Stomach smooth muscle (tissue), 2 donors: ENCODE data around the gene LGALS9.
A peak's percentile ranks its signal among the peaks of the same experiment; 100 is the strongest.

ENCODE experiments used
- H3K27ac ChIP-seq: one replicate; pipeline ENCODE4 v1.7.0; 2013; ENCODE audit warnings: mild to moderate bottlenecking, low read length, inconsistent platforms
- H3K27me3 ChIP-seq, 2 donors: one replicate each; pipeline ENCODE4 v1.7.0; 2013; ENCODE audit warnings: low read length in 2 of 2; ENCODE audit not compliant: insufficient read depth in 2 of 2, control insufficient read depth in 1 of 2
- H3K36me3 ChIP-seq, 2 donors: one replicate each; pipeline ENCODE4 v1.7.0; 2013; ENCODE audit warnings: low read length in 2 of 2; ENCODE audit not compliant: control insufficient read depth in 2 of 2, insufficient read depth in 2 of 2
- H3K4me1 ChIP-seq: one replicate; pipeline ENCODE4 v1.7.0; 2013; ENCODE audit warnings: low read length; ENCODE audit not compliant: control insufficient read depth, insufficient read depth
- H3K4me3 ChIP-seq, 2 donors: one replicate each; pipeline ENCODE4 v1.7.0; 2013; ENCODE audit warnings: low read length in 2 of 2
- H3K9ac ChIP-seq, 2 donors: one replicate each; pipeline ENCODE4 v1.7.0; 2013; ENCODE audit warnings: low read length in 2 of 2, mild to moderate bottlenecking in 1 of 2
- H3K9me3 ChIP-seq, 2 donors: one replicate each; pipeline ENCODE4 v1.7.0; 2013; ENCODE audit warnings: low read length in 2 of 2; ENCODE audit not compliant: control insufficient read depth in 2 of 2
- donor health status: healthy.
- donor health status: Pancreatic carcinoma.

The LGALS9 gene

DNA sequence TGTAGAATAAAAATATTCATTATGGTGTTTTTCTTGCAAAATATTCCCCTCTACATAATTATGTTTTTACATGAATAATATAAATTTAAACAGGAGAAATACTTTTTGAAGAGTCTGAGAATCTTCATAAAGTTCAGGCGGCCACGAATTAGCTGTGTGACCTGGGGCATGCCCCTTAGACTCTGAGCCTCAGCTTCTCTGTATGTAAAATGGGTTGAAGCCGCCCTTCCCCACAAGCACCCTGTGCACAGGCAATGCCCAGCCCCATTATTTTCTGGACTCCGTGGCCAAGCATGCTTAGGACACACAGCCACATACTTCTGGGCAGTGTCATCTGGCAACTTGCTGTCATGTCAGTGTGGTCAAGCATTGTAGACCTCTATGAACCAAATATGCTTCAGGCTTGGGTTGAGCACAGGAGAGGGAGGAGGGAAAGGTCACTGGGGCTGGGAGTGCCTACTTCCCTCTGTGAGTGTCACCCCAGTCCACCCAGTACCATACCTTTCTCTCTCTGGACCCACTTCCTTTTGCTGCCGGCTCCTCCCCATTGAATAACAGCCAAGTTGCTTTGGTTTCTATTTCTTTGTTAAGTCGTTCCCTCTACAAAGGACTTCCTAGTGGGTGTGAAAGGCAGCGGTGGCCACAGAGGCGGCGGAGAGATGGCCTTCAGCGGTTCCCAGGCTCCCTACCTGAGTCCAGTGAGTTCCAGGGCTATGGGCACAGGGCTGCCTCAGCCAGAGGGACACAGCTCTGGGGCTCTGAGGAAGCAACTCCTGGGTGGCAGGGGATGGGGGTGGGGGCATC is at the start of gene LGALS9:
Gene LGALS9 (plus strand): TSS at position 582 of the 804 bp plus-strand sequence. CDS start 78 bp downstream, at position 660.
- Histone ChIP-seq H3K27me3 (no peaks in the 10 kb centered on the region), H3K9me3 (no peaks in the 10 kb centered on the region), H3K36me3 (no peaks in the 10 kb centered on the region), H3K4me1 (peaks cover 19% of the 10 kb centered on the region), H3K4me3 (peak within 1 kb of the TSS; percentile 35 to 40), H3K9ac (peak within 1 kb of the TSS in 1 of 2 donors; percentile 38), H3K27ac (no peak within 1 kb of the TSS)

- no peaks in the 10 kb centered on the region for H3K27me3 ChIP-seq
- H3K36me3 ChIP-seq: peaks cover 0 to 5% of the 10 kb centered on the region in 2 donors
- no peak overlapping the region for H3K27ac ChIP-seq
- H3K4me1 ChIP-seq: peaks cover 7% of the 10 kb centered on the region
- no peak overlapping the region for H3K9ac ChIP-seq
- H3K4me3 ChIP-seq: no peak overlapping the region
- no peaks in the 10 kb centered on the region for H3K9me3 ChIP-seq
Observed at GRCh38 chr17:27582696-27583095, 48.3 kb upstream of the LGALS9 start.

DNA sequence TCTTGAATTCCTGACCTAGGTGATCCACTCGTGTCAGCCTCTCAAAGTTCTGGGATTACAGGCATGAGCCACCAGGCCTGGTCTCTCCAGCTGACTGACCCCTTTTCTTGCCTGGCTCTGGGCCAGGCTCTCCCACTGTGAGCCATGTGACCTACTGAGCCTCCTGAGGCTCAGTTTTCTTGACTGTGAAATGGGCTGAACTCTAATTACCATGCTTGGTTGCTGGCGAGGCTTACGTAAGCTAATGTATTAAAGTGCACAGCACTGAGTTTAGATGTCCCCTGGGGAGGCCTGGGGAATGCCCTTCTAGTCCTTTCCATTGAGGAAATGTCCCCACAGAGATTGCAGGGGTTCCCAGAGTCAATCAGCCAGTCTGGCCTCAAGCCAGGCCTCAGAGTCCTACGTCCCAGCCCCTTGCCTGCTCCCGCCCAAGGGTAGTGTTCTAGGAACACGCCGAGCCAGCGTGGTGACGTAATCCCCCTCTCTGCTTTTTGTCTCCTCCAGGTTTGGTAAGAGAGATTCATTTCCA is 45.8 kb upstream of the LGALS9 start:
- H3K9ac ChIP-seq: no peak overlapping the region
- H3K4me3 ChIP-seq: no peak overlapping the region
- H3K4me1 ChIP-seq: no peaks in the 10 kb centered on the region
- peaks cover 4 to 14% of the 10 kb centered on the region in 2 donors for H3K36me3 ChIP-seq
- no peak overlapping the region for H3K27ac ChIP-seq
- no peaks in the 10 kb centered on the region for H3K9me3 ChIP-seq
- H3K27me3 ChIP-seq: no peaks in the 10 kb centered on the region

DNA sequence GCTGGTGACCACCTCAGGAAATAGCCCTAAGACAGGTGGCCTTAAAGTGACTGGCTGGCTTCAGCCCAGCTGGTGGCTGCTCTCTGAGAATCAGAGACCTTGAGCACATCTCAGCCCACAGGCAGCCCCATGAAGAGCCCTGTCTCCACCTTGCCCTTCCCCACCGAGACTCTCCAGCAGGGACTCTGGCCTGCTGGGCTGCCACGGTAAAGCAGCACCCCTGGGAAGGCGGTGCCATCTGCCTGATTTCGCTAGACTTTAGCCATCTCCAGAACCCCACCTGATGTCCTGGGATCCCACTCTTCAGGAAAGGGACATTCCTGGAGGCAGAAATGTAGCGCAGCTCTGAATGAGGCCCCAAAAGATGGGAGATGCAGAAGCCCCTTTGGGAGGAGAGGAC is 45.2 kb upstream of the LGALS9 start:
- no peaks in the 10 kb centered on the region for H3K27me3 ChIP-seq
- no peaks in the 10 kb centered on the region for H3K9me3 ChIP-seq
- peaks cover 4 to 14% of the 10 kb centered on the region in 2 donors for H3K36me3 ChIP-seq
- H3K9ac ChIP-seq: no peak overlapping the region
- H3K4me3 ChIP-seq: no peak overlapping the region
- no peaks in the 10 kb centered on the region for H3K4me1 ChIP-seq
- no peak overlapping the region for H3K27ac ChIP-seq

DNA sequence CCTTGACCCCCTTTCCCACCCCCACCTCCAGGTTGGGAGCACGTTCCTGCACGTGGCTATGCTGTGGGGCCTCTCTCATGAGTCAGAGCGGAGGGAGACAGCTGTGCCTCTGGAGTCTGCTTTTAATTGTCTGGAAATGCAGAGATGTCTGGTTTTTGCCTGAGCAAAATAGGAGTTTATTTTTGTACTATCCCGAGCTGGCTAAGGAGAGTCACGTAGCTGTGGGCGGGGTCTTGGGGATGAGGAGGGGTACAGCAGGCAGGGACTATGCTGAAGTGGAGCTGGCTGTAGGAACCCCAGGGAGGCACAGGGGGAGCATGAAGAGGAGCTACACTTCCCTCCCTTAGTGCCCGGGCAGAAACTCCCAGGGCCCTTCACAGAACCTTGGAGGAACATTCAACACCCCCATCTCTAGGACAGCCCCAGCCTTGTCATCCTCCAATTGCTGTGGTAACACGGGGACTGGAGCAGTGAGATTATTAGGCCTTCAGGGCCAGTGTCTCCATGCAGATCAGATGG is 44.7 kb upstream of the LGALS9 start:
- no peak overlapping the region for H3K9ac ChIP-seq
- no peaks in the 10 kb centered on the region for H3K4me1 ChIP-seq
- no peaks in the 10 kb centered on the region for H3K9me3 ChIP-seq
- H3K36me3 ChIP-seq: peaks cover 4 to 14% of the 10 kb centered on the region in 2 donors
- H3K27ac ChIP-seq: no peak overlapping the region
- no peaks in the 10 kb centered on the region for H3K27me3 ChIP-seq
- no peak overlapping the region for H3K4me3 ChIP-seq

- Histone ChIP-seq H3K27me3 (no peaks in the 10 kb centered on the region), H3K9me3 (no peaks in the 10 kb centered on the region), H3K36me3 (peaks cover 6 to 18% of the 10 kb centered on the region in 2 donors), H3K9ac (no peak overlapping the region), H3K4me3 (no peak overlapping the region), H3K27ac (no peak overlapping the region), H3K4me1 (no peaks in the 10 kb centered on the region)
Observed at GRCh38 chr17:27588354-27588753, 42.6 kb upstream of the LGALS9 start.

DNA sequence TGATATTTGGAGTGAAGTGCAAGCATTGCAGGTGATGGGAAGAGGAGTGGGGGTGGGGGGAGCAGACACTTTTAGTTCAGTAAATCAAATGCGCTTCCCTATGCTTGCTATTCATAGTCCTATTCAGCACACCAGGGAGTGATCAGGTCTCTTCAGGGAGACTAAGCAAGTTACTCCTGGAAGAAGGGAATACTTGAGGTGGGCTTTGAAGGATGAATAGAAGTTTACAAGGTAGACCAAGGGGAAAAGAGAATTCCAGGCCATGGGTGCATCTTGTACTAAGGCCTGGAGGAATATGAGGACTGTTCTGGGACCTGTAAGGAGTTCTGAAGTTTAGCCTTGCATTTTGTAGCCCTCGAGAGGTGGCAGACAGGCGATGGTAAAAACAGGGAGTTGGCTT is 40.1 kb upstream of the LGALS9 start:
- H3K4me1 ChIP-seq: no peaks in the 10 kb centered on the region
- no peak overlapping the region for H3K27ac ChIP-seq
- H3K9ac ChIP-seq: no peak overlapping the region
- no peaks in the 10 kb centered on the region for H3K27me3 ChIP-seq
- peaks cover 11 to 18% of the 10 kb centered on the region in 2 donors for H3K36me3 ChIP-seq
- no peak overlapping the region for H3K4me3 ChIP-seq
- H3K9me3 ChIP-seq: no peaks in the 10 kb centered on the region

DNA sequence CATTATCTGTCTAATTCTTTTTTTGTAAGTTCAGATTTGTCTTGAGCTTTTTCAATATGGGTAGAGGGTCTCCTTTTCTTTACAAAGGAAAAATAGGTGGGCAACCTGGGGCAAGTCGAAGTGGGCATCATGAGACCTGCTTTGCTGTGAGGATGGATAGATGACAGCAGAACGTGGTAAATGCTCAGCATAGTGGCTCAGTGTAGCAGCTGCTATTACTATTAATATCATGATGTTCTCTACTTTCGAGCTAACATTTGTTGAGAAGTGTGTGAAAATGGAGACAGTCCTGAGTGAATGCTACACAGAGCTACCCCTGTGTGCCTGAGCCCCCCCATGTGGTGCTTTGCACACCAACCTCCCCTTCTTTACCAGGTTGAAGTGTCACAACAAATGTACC is 39.0 kb upstream of the LGALS9 start:
- H3K4me3 ChIP-seq: no peak overlapping the region
- no peak overlapping the region for H3K9ac ChIP-seq
- no peaks in the 10 kb centered on the region for H3K4me1 ChIP-seq
- H3K27me3 ChIP-seq: no peaks in the 10 kb centered on the region
- no peaks in the 10 kb centered on the region for H3K9me3 ChIP-seq
- H3K36me3 ChIP-seq: peaks cover 11 to 15% of the 10 kb centered on the region in 2 donors
- no peak overlapping the region for H3K27ac ChIP-seq

GRCh38 chr17:27593232-27593856 is 37.6 kb upstream of the LGALS9 start:
- Histone ChIP-seq H3K36me3 (peaks cover 14 to 17% of the 10 kb centered on the region in 2 donors), H3K27ac (no peak overlapping the region), H3K4me3 (no peak overlapping the region), H3K27me3 (no peaks in the 10 kb centered on the region), H3K9me3 (no peaks in the 10 kb centered on the region), H3K4me1 (no peaks in the 10 kb centered on the region), H3K9ac (no peak overlapping the region)

DNA sequence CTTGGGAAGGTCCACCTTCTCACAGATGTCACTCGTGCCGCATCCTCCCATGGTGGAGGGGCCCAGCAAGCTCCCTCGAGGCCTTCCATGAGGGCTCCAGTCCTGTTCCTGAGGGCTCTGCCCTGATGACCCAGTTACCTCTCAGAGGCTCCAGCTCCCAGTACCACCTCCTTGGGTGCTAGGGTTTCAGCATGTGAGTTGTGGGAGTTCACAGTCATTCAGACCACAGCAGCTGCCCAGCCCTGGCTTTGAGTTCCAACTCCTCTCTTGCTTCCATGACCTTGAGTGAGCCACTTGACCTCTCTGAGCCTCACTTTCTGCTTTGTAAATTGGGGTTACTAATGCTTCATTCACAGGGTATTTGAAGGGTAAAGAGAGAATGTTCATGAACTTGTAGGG is 37.1 kb upstream of the LGALS9 start:
- Histone ChIP-seq H3K36me3 (peaks cover 12 to 13% of the 10 kb centered on the region in 2 donors), H3K27me3 (no peaks in the 10 kb centered on the region)

More for the DNA sequence above, 37.1 kb upstream of the LGALS9 start:
- H3K4me1 ChIP-seq: no peaks in the 10 kb centered on the region
- H3K27ac ChIP-seq: no peak overlapping the region
- no peak overlapping the region for H3K4me3 ChIP-seq
- no peaks in the 10 kb centered on the region for H3K9me3 ChIP-seq
- H3K9ac ChIP-seq: no peak overlapping the region
